HepG2 (cell line): ENCODE results near the gene TTBK1. TPM values are rescaled to one million over a fixed set of nuclear protein-coding genes. Genes with fewer than 3 reads are reported as not detected.

Experiments used
- ATAC-seq: fragments of 200-7000 bp; cut with Tn5 transposase; 3 replicates; pipeline ENCODE4 v1.9.1; 2020; ENCODE audit warnings: mild to moderate bottlenecking, moderate library complexity
- BruUV-seq: library from RNA; stranded (reverse); fragments of 400-500 nt; replicated peaks from 2 replicates; lab custom pipeline; 2021; lab: Mats Ljungman, UMichigan
- CTCF ChIA-PET: fragments of 300-600 bp; formaldehyde crosslinking; extraction: SDS; loops from one replicate; lab custom pipeline; 2021; ENCODE audit warnings: low total read pairs, inconsistent platforms, low intra/inter-chr PET ratio; lab: Yijun Ruan, JAX
- POLR2A ChIA-PET: fragments of 350-600 bp; sonication (Branson Sonifier 250); formaldehyde crosslinking; loops from one replicate; lab custom pipeline; 2020; ENCODE audit warnings: antibody characterized with exemption, inconsistent platforms; lab: Yijun Ruan, JAX
- DNase-seq: peaks from one replicate; pipeline ENCODE4 v3.0.0-alpha.2; 2015; ENCODE audit warnings: low spot score
- FAIRE-seq: peaks from 3 replicates; lab custom pipeline; 2011; peaks lifted over from hg19 to GRCh38; lab: Jason Lieb, UNC
- H2AFZ ChIP-seq: one replicate; pipeline ENCODE4 v1.6.1; 2011; ENCODE audit warnings: low read length, inconsistent platforms
- H3K27ac ChIP-seq: fragments of 300-600 bp; 3 replicates; pipeline ENCODE4 v1.8.0; 2011; ENCODE audit warnings: mixed run types, mild to moderate bottlenecking, mixed read lengths, low read length, inconsistent platforms; ENCODE audit not compliant: insufficient read depth; ENCODE audit errors: extremely low read length
- H3K27me3 ChIP-seq, 2 experiments: fragments of 200-600 bp in 1 of 2; 2 replicates in 1 of 2; 3 replicates in 1 of 2; pipeline versions ENCODE4 v1.6.0 to v1.8.0; 2011; ENCODE audit warnings: low read length in 2 of 2, mild to moderate bottlenecking in 2 of 2, moderate library complexity in 2 of 2, inconsistent platforms in 1 of 2; ENCODE audit not compliant: insufficient read depth in 2 of 2, control insufficient read depth in 1 of 2
- H3K36me3 ChIP-seq, 2 experiments: fragments of 200-600 bp in 1 of 2; replicated peaks in 1 of 2; 2 replicates in 1 of 2; 3 replicates in 1 of 2; pipeline versions ENCODE4 v1.5.1 to v1.8.0; 2011; ENCODE audit warnings: low read length in 2 of 2, inconsistent platforms in 1 of 2; ENCODE audit not compliant: insufficient read depth in 2 of 2, control insufficient read depth in 1 of 2
- H3K4me1 ChIP-seq: 2 replicates; pipeline ENCODE4 v1.5.1; 2012; ENCODE audit warnings: low read length, inconsistent platforms; ENCODE audit not compliant: insufficient read depth
- H3K4me2 ChIP-seq: 2 replicates; pipeline ENCODE4 v1.6.0; 2011; ENCODE audit warnings: low read depth, low read length, inconsistent platforms
- H3K4me3 ChIP-seq, 3 experiments: fragments of 200-600 bp in 1 of 3; sonication (generic), shearing (Covaris generic) in 1 of 3; replicated peaks in 1 of 3; 2 replicates each; pipeline ENCODE4 v1.5.1; 2011 to 2016; ENCODE audit warnings: low read length in 3 of 3, inconsistent platforms in 2 of 3, low read depth in 2 of 3, mild to moderate bottlenecking in 2 of 3, control low read depth in 1 of 3, mixed read lengths in 1 of 3; ENCODE audit not compliant: insufficient read depth in 1 of 3
- H3K79me2 ChIP-seq: one replicate; pipeline ENCODE4 v1.6.1; 2011; ENCODE audit warnings: low read length, inconsistent platforms; ENCODE audit not compliant: insufficient read depth
- H3K9ac ChIP-seq: 2 replicates; pipeline ENCODE4 v1.6.0; 2011; ENCODE audit warnings: mild to moderate bottlenecking, low read depth, low read length, inconsistent platforms; ENCODE audit not compliant: insufficient read depth
- H3K9me3 ChIP-seq: 2 replicates; pipeline ENCODE4 v1.5.1; 2012; ENCODE audit warnings: mild to moderate bottlenecking, low read length
- H4K20me1 ChIP-seq: 2 replicates; pipeline ENCODE4 v1.6.0; 2011; ENCODE audit warnings: inconsistent platforms, mild to moderate bottlenecking, low read length, moderate library complexity; ENCODE audit not compliant: insufficient read depth
- GABPB1 ChIP-seq: IDR thresholded peaks from 2 replicates; pipeline ENCODE4 v1.6.1; 2016; ENCODE audit warnings: mild to moderate bottlenecking, missing genetic modification reagents, moderate library complexity, missing compliant biosample characterization
- ZNF235 ChIP-seq: sonication (generic); formaldehyde crosslinking; IDR thresholded peaks from 2 replicates; pipeline ENCODE4 v1.8.1; 2023; ENCODE audit warnings: mild to moderate bottlenecking, missing genetic modification reagents, borderline replicate concordance
- WGBS: methylation state at CpG from one replicate; pipeline ENCODE4 v1.1.6; 2017; ENCODE audit warnings: low lambda C conversion rate; 5-methylcytosine and 5-hydroxymethylcytosine counted together
- in situ Hi-C: cut with HindIII; loops from 2 replicates; pipeline ENCODE4 v1.10.0; 2017; ENCODE audit warnings: low pct_unique_long_range_greater_than_20kb; ENCODE audit not compliant: extremely low pct_ligation_motif_present
- intact Hi-C: fragments of 100-400 bp; cut with micrococcal nuclease; formaldehyde crosslinking; loops from one replicate; pipeline ENCODE4 v1.10.0; 2022; ENCODE audit not compliant: unreplicated experiment
- polyA plus RNA-seq, 8 experiments: library from polyadenylated mRNA; depleted of rRNA in 3 of 8; stranded (reverse) in 7 of 8; unstranded in 1 of 8; fragments of >200 nt; fragmentation: Illumina TruSeq in 4 of 8; extraction: Trizol in 4 of 8; gene quantifications; 2 replicates each; pipeline versions ENCODE4 v1.2.1 to v1.2.3, GENCODE V29; 2011 to 2016; ENCODE audit warnings: low read depth in 4 of 8, missing spikeins in 1 of 8, mixed read lengths in 1 of 8; ENCODE audit not compliant: insufficient read depth in 1 of 8
- total RNA-seq, 5 experiments: library from RNA; depleted of rRNA; stranded (reverse); fragments of >200 nt; fragmentation: Illumina TruSeq; extraction: Trizol; gene quantifications; 2 replicates each; pipeline ENCODE4 v1.2.3, GENCODE V29; 2016; ENCODE audit warnings: low read depth in 1 of 5
- TF ChIP-seq, protein P1 (sequence below): sonication (generic); formaldehyde crosslinking; IDR thresholded peaks from 2 replicates; pipeline ENCODE4 v1.8.0; 2022; ENCODE audit warnings: missing genetic modification reagents, mild to moderate bottlenecking, borderline replicate concordance
- TF ChIP-seq, protein P2 (sequence below): sonication (generic); formaldehyde crosslinking; IDR thresholded peaks from 2 replicates; pipeline ENCODE4 v1.4.0; 2020; ENCODE audit warnings: missing genetic modification reagents

TTBK1 gene
- total and polyA plus RNA-seq, 2 of the 13 experiments (the other 11 are each of a cell fraction or from before 2014, with no cell fraction given), result 0.24 to 0.33 TPM

DNA sequence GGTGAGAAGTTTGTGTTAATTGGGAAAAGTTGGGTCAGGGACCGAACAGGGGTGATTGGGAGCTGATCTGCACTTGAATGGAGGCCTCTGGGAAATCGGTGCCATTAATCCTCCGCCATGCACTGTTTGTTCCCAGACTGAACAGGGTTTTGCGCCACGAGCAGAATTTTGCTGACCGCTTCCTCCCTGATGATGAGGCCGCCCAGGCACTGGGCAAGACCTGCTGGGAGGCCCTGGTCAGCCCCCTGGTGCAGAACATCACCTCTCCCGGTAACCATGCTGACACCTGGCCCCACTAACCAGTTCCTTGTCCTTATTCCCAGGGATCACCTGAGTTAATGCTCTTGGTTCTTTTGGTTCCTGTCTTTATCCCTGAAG is 39.6 kb upstream of the TTBK1 start:
- Histone ChIP-seq H3K9me3 (no peaks in the 10 kb centered on the region), H3K79me2 (no peaks in the 10 kb centered on the region), H4K20me1 (no peaks in the 10 kb centered on the region), H3K27me3 (no peaks in the 10 kb centered on the region), H2AFZ (no peak overlapping the region), H3K9ac (no peak overlapping the region), H3K4me1 (0 out of 2 replicates have a peak, but pooled peaks cover 5% of the 10 kb centered on the region), H3K27ac (no peak overlapping the region), H3K4me3 (no peak overlapping the region), H3K36me3 (peaks cover 0 to 2% of the 10 kb centered on the region in 2 experiments; a peak in 2 of 5 replicates), H3K4me2 (no peak overlapping the region)
- ATAC-seq (no peak), DNase-seq (no peak), FAIRE-seq (no peak)
- intact Hi-C loops, result no loop called here
- no TSS peak for BruUV-seq
- POLR2A ChIA-PET, result no interaction called here
- CTCF ChIA-PET, result no interaction called here
- WGBS, result 92% methylated on average over 8 of the region's 8 CpGs
- TF ChIP-seq, protein P1, sequence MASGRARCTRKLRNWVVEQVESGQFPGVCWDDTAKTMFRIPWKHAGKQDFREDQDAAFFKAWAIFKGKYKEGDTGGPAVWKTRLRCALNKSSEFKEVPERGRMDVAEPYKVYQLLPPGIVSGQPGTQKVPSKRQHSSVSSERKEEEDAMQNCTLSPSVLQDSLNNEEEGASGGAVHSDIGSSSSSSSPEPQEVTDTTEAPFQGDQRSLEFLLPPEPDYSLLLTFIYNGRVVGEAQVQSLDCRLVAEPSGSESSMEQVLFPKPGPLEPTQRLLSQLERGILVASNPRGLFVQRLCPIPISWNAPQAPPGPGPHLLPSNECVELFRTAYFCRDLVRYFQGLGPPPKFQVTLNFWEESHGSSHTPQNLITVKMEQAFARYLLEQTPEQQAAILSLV, result no peak
- TF ChIP-seq, protein P2, sequence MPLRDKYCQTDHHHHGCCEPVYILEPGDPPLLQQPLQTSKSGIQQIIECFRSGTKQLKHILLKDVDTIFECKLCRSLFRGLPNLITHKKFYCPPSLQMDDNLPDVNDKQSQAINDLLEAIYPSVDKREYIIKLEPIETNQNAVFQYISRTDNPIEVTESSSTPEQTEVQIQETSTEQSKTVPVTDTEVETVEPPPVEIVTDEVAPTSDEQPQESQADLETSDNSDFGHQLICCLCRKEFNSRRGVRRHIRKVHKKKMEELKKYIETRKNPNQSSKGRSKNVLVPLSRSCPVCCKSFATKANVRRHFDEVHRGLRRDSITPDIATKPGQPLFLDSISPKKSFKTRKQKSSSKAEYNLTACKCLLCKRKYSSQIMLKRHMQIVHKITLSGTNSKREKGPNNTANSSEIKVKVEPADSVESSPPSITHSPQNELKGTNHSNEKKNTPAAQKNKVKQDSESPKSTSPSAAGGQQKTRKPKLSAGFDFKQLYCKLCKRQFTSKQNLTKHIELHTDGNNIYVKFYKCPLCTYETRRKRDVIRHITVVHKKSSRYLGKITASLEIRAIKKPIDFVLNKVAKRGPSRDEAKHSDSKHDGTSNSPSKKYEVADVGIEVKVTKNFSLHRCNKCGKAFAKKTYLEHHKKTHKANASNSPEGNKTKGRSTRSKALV (CRISPR knock-in tag), result no peak
- TF ChIP-seq ZNF235 (CRISPR knock-in tag) (no peak), GABPB1 (CRISPR knock-in tag) (no peak)
- in situ Hi-C loops, result no loop called here
